Caco-2 (cell line): ENCODE measurements around the gene VAPA. TPM values are rescaled to one million over a fixed set of nuclear protein-coding genes. Genes with fewer than 3 reads are reported as not detected.

Source experiments
- BruUV-seq: library from RNA; stranded (reverse); fragments of 400-500 nt; replicated peaks from 2 replicates; lab custom pipeline; 2021; lab: Mats Ljungman, UMichigan
- CTCF ChIA-PET: fragments of 300-600 bp; sonication (Branson Sonifier 250); formaldehyde crosslinking; loops from one replicate; lab custom pipeline; 2022; ENCODE audit warnings: antibody characterized with exemption; lab: Charles Lee
- POLR2A ChIA-PET: fragments of 300-600 bp; sonication (Branson Sonifier 250); formaldehyde crosslinking; loops from one replicate; lab custom pipeline; 2022; ENCODE audit warnings: antibody characterized with exemption; lab: Charles Lee
- DNase-seq, 2 experiments: peaks; one replicate each; pipeline versions ENCODE4 v3.0.0 to v3.0.0-alpha.2; 2020 to 2022
- H3K27me3 ChIP-seq: replicated peaks from 2 replicates; pipeline ENCODE4 v1.6.0; 2011; ENCODE audit warnings: low read length; ENCODE audit not compliant: control insufficient read depth, insufficient read depth
- H3K36me3 ChIP-seq: 2 replicates; pipeline ENCODE4 v1.5.1; 2011; ENCODE audit warnings: low read length; ENCODE audit not compliant: control insufficient read depth, insufficient read depth
- H3K4me1 ChIP-seq: fragments of 250-450 bp; sonication (Bioruptor Pico); 2 replicates; pipeline ENCODE4 v1.5.1; 2020; ENCODE audit warnings: mild to moderate bottlenecking
- H3K4me3 ChIP-seq: 2 replicates; pipeline ENCODE4 v1.5.1; 2011; ENCODE audit warnings: low read depth, mild to moderate bottlenecking, control low read depth, low read length
- H3K9me3 ChIP-seq: fragments of 250-450 bp; sonication (Bioruptor Pico); 2 replicates; pipeline ENCODE4 v1.5.1; 2020; ENCODE audit warnings: mild to moderate bottlenecking, moderate library complexity
- H3K27ac Mint-ChIP-seq: one replicate; pipeline ENCODE4 v1.8.0; 2022; ENCODE audit warnings: mixed read lengths; ENCODE audit not compliant: unreplicated experiment
- H3K27me3 Mint-ChIP-seq: one replicate; pipeline ENCODE4 v1.8.0; 2022; ENCODE audit warnings: mixed read lengths; ENCODE audit not compliant: insufficient read depth, unreplicated experiment
- H3K36me3 Mint-ChIP-seq: one replicate; pipeline ENCODE4 v1.8.0; 2022; ENCODE audit warnings: mild to moderate bottlenecking, mixed read lengths; ENCODE audit not compliant: insufficient read depth, unreplicated experiment
- H3K4me1 Mint-ChIP-seq: one replicate; pipeline ENCODE4 v1.8.0; 2022; ENCODE audit warnings: low read depth, mixed read lengths; ENCODE audit not compliant: unreplicated experiment
- H3K4me3 Mint-ChIP-seq: one replicate; pipeline ENCODE4 v1.8.0; 2022; ENCODE audit warnings: mild to moderate bottlenecking, moderate library complexity, mixed read lengths; ENCODE audit not compliant: unreplicated experiment
- H3K9me3 Mint-ChIP-seq: one replicate; pipeline ENCODE4 v1.8.0; 2022; ENCODE audit warnings: mixed read lengths; ENCODE audit not compliant: unreplicated experiment
- CTCF ChIP-seq, 2 experiments: fragments of 200-600 bp in 1 of 2; IDR thresholded peaks; 1 replicate in 1 of 2; 2 replicates in 1 of 2; pipeline versions ENCODE4 v1.5.1 to v1.8.0; 2011 to 2022; ENCODE audit warnings: antibody characterized with exemption in 1 of 2, control low read depth in 1 of 2, inconsistent platforms in 1 of 2, low read depth in 1 of 2, low read length in 1 of 2, mild to moderate bottlenecking in 1 of 2, moderate library complexity in 1 of 2; ENCODE audit not compliant: insufficient read depth in 1 of 2, severe bottlenecking in 1 of 2, unreplicated experiment in 1 of 2
- intact Hi-C: fragments of 100-400 bp; cut with micrococcal nuclease; formaldehyde crosslinking; loops from one replicate; pipeline ENCODE4 v1.10.0; 2022; ENCODE audit not compliant: unreplicated experiment
- total RNA-seq: library from RNA; stranded (reverse); gene quantifications from 2 replicates; pipeline ENCODE4 v1.2.3, GENCODE V29; 2022

VAPA gene
- total RNA-seq, 1 experiment from 2014 or later: 222 TPM

- peak overlapping the region; percentile 87 for H3K4me3 Mint-ChIP-seq
- Histone ChIP-seq H3K36me3 (no peaks in the 10 kb centered on the region), H3K27me3 (no peaks in the 10 kb centered on the region), H3K9me3 (no peaks in the 10 kb centered on the region), H3K4me3 (peak overlapping the region; percentile 97), H3K4me1 (peaks cover 14% of the 10 kb centered on the region)
- H3K27me3 Mint-ChIP-seq: no peaks in the 10 kb centered on the region
- intact Hi-C loops: loop anchor here (1.0 to 5.0 kb wide), 2 partner anchors 36 to 86 kb away; no protein-coding TSS in a partner anchor
- no peak for TF ChIP-seq CTCF (IDR thresholded peaks at IDR 0.05; ENCODE audit: insufficient read depth in 1 of 2, low read depth in 1 of 2, low read length in 1 of 2, severe bottlenecking in 1 of 2, unreplicated experiment in 1 of 2)
- H3K9me3 Mint-ChIP-seq: no peaks in the 10 kb centered on the region
- BruUV-seq: TSS peak; percentile 68
- ChIA-PET CTCF (interaction anchor here (1.1 to 1.4 kb wide), 2 partner anchors 14 to 213 kb away, joined by 3 read pairs; no protein-coding TSS in a partner anchor), POLR2A (interaction anchor here (1.0 to 1.5 kb wide), 5 partner anchors 14 to 213 kb away, joined by 3 to 13 read pairs (median 6); no protein-coding TSS in a partner anchor)
- H3K36me3 Mint-ChIP-seq: no peaks in the 10 kb centered on the region
- peak overlapping the region; percentile 75 for H3K27ac Mint-ChIP-seq
- peaks cover 14% of the 10 kb centered on the region for H3K4me1 Mint-ChIP-seq
- DNase-seq: no peak
Measured at GRCh38 chr18:9913151-9913525, 678 bp upstream of the VAPA start.

GRCh38 chr18:9914334-9914583 lies 443 bp downstream of the VAPA start:
- Mint-ChIP-seq H3K4me3 (peak overlapping the region; percentile 87), H3K27me3 (no peaks in the 10 kb centered on the region), H3K9me3 (no peaks in the 10 kb centered on the region), H3K36me3 (no peaks in the 10 kb centered on the region), H3K4me1 (peaks cover 14% of the 10 kb centered on the region), H3K27ac (peak overlapping the region; percentile 75)
- intact Hi-C loops: loop anchor here (5.0 kb wide), 1 partner anchor 87 kb away; no protein-coding TSS in a partner anchor
- DNase-seq: peak in 1 of 2 experiments; percentile 76
- no peaks in the 10 kb centered on the region for H3K27me3 ChIP-seq
- H3K36me3 ChIP-seq: no peaks in the 10 kb centered on the region
- POLR2A ChIA-PET: interaction anchor here (0.8 to 1.5 kb wide), 5 partner anchors 12 to 214 kb away, joined by 3 to 13 read pairs (median 4); no protein-coding TSS in a partner anchor
- no TSS peak for BruUV-seq
- peaks cover 14% of the 10 kb centered on the region for H3K4me1 ChIP-seq
- H3K9me3 ChIP-seq: no peaks in the 10 kb centered on the region
- H3K4me3 ChIP-seq: peak overlapping the region; percentile 97
- CTCF ChIA-PET: interaction anchor here (1.4 kb wide), 1 partner anchor 15 kb away, joined by 3 read pairs; no protein-coding TSS in a partner anchor
- TF ChIP-seq CTCF (IDR thresholded peaks at IDR 0.05; ENCODE audit: insufficient read depth in 1 of 2, low read depth in 1 of 2, low read length in 1 of 2, severe bottlenecking in 1 of 2, unreplicated experiment in 1 of 2): no peak

DNA sequence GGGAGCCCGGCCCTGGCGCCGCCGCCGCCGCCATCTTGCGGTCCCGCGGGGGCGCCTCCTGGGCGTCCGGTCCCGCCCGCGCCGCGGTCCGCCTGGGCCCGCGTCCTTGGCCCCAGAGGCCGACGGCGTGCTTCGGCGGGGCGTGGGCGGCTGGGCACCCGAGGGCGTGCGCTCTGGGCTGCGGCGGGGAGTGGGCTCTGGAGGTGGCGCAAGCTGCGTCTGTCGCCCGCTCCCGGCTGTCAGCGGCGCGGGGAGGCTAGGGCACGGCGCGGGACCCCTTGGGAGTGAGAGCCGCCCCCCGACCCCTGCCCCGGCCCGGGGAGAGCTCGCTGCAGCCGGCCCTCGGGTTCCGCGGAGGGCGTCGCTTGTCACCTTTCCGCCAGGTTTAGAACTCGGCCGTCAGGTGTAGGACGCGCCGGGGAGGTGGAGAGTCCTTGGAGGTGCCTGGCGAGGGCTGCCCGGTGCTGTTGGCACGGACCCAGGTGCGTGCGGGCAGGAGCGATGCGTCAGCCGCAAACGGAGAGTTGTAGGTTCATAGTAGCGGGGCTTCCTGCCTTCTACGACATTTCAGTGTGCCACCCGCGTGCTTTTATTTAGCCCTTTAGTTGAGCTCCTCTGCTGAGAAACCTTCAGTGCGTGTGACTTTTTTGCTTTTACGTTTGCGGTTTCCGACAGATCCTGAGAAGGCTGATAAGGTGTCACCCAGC lies 921 bp downstream of the VAPA start:
- Mint-ChIP-seq H3K27ac (peak overlapping the region; percentile 72), H3K4me3 (peak overlapping the region; percentile 87), H3K4me1 (peaks cover 14% of the 10 kb centered on the region), H3K27me3 (no peaks in the 10 kb centered on the region), H3K36me3 (no peaks in the 10 kb centered on the region), H3K9me3 (no peaks in the 10 kb centered on the region)
- intact Hi-C loops: loop anchor here (5.0 kb wide), 1 partner anchor 87 kb away; no protein-coding TSS in a partner anchor
- peak in 1 of 2 experiments; percentile 47 for DNase-seq
- Histone ChIP-seq H3K27me3 (no peaks in the 10 kb centered on the region), H3K4me1 (peaks cover 14% of the 10 kb centered on the region), H3K4me3 (peak overlapping the region; percentile 97), H3K36me3 (no peaks in the 10 kb centered on the region), H3K9me3 (no peaks in the 10 kb centered on the region)
- no peak for TF ChIP-seq CTCF (IDR thresholded peaks at IDR 0.05; ENCODE audit: insufficient read depth in 1 of 2, low read depth in 1 of 2, low read length in 1 of 2, severe bottlenecking in 1 of 2, unreplicated experiment in 1 of 2)
- no TSS peak for BruUV-seq
- CTCF ChIA-PET: no interaction called here
- POLR2A ChIA-PET: no interaction called here
